SK-N-SH (cell line): ENCODE data around the gene NEDD8.
"Not testable (repeated sequence)": the region's sequence is repeated elsewhere in the genome, so short reads cannot be mapped to it uniquely, and the experiment has no call there.

Experiments used
- EP300 ChIP-seq, 2 experiments: IDR thresholded peaks; 2 replicates each; pipeline versions ENCODE4 v1.4.0 to v1.6.1; 2012; ENCODE audit warnings: borderline replicate concordance in 1 of 2, low read depth in 1 of 2, low read length in 1 of 2
- GATA2 ChIP-seq: sonication (generic); formaldehyde crosslinking; IDR thresholded peaks from 2 replicates; pipeline ENCODE4 v1.5.0; 2020; ENCODE audit warnings: mild to moderate bottlenecking, missing genetic modification reagents
- JUND ChIP-seq: IDR thresholded peaks from 2 replicates; pipeline ENCODE4 v1.4.0; 2012
- MXI1 ChIP-seq: IDR thresholded peaks from 2 replicates; pipeline ENCODE4 v1.6.1; 2012; ENCODE audit warnings: mild to moderate bottlenecking, low read depth, low read length, improper control_type of control experiment
- NRF1 ChIP-seq: IDR thresholded peaks from 2 replicates; pipeline ENCODE4 v1.6.1; 2012; ENCODE audit warnings: low read depth, mild to moderate bottlenecking, low read length
- RFX5 ChIP-seq: IDR thresholded peaks from 2 replicates; pipeline ENCODE4 v1.6.1; 2012; ENCODE audit warnings: mild to moderate bottlenecking, improper control_type of control experiment, low read length
- SIN3A ChIP-seq: IDR thresholded peaks from 2 replicates; pipeline ENCODE4 v1.6.1; 2012; ENCODE audit warnings: low read depth, mild to moderate bottlenecking, low read length, moderate library complexity, borderline replicate concordance
- TAF1 ChIP-seq: IDR thresholded peaks from 2 replicates; pipeline ENCODE4 v1.6.1; 2012; ENCODE audit warnings: low read depth, mild to moderate bottlenecking, low read length, moderate library complexity, borderline replicate concordance
- YY1 ChIP-seq: IDR thresholded peaks from 2 replicates; pipeline ENCODE4 v1.4.0; 2012; ENCODE audit warnings: low read depth, mild to moderate bottlenecking
- TF ChIP-seq, protein P1 (sequence below): fragments of 200-600 bp; sonication (generic); IDR thresholded peaks from 2 replicates; pipeline ENCODE4 v1.6.1; 2017; ENCODE audit warnings: antibody characterized with exemption, mild to moderate bottlenecking, moderate library complexity
- TF ChIP-seq, protein P2 (sequence below): IDR thresholded peaks from 2 replicates; pipeline ENCODE4 v1.4.0; 2012; ENCODE audit warnings: low read depth
- TF ChIP-seq, protein P3 (sequence below): IDR thresholded peaks from 2 replicates; pipeline ENCODE4 v1.6.1; 2012; ENCODE audit warnings: mild to moderate bottlenecking, low read depth, low read length, moderate library complexity

DNA sequence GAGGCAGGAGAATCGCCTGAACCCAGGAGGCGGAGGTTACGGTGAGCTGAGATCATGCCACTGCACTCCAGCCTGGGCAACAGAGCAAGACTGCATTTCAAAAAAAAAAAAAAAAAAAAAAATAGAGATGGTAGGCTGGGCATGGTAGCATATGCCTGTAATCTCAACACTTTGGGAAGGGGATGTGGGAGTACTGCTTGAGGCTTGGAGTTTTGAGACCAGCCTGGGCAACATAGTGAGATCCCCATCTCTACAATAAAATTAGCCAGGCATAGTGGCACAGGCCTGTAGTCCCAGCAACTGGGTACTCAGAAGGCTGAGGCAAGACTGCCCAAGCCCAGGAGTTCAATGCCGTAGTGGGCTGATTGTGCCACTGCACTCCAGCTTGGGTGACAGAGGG, 9.2 kb downstream of the NEDD8 start:
- TF ChIP-seq, protein P1, sequence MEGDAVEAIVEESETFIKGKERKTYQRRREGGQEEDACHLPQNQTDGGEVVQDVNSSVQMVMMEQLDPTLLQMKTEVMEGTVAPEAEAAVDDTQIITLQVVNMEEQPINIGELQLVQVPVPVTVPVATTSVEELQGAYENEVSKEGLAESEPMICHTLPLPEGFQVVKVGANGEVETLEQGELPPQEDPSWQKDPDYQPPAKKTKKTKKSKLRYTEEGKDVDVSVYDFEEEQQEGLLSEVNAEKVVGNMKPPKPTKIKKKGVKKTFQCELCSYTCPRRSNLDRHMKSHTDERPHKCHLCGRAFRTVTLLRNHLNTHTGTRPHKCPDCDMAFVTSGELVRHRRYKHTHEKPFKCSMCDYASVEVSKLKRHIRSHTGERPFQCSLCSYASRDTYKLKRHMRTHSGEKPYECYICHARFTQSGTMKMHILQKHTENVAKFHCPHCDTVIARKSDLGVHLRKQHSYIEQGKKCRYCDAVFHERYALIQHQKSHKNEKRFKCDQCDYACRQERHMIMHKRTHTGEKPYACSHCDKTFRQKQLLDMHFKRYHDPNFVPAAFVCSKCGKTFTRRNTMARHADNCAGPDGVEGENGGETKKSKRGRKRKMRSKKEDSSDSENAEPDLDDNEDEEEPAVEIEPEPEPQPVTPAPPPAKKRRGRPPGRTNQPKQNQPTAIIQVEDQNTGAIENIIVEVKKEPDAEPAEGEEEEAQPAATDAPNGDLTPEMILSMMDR: not testable (repeated sequence)
- TF ChIP-seq, protein P2, sequence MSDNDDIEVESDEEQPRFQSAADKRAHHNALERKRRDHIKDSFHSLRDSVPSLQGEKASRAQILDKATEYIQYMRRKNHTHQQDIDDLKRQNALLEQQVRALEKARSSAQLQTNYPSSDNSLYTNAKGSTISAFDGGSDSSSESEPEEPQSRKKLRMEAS: not testable (repeated sequence)
- TF ChIP-seq YY1; TAF1; MXI1; JUND; GATA2; RFX5; SIN3A; NRF1; EP300 (IDR thresholded peaks at IDR 0.05; ENCODE audit: borderline replicate concordance in 1 of 2, low read depth in 1 of 2, low read length in 1 of 2): not testable (repeated sequence)
- TF ChIP-seq, protein P3, sequence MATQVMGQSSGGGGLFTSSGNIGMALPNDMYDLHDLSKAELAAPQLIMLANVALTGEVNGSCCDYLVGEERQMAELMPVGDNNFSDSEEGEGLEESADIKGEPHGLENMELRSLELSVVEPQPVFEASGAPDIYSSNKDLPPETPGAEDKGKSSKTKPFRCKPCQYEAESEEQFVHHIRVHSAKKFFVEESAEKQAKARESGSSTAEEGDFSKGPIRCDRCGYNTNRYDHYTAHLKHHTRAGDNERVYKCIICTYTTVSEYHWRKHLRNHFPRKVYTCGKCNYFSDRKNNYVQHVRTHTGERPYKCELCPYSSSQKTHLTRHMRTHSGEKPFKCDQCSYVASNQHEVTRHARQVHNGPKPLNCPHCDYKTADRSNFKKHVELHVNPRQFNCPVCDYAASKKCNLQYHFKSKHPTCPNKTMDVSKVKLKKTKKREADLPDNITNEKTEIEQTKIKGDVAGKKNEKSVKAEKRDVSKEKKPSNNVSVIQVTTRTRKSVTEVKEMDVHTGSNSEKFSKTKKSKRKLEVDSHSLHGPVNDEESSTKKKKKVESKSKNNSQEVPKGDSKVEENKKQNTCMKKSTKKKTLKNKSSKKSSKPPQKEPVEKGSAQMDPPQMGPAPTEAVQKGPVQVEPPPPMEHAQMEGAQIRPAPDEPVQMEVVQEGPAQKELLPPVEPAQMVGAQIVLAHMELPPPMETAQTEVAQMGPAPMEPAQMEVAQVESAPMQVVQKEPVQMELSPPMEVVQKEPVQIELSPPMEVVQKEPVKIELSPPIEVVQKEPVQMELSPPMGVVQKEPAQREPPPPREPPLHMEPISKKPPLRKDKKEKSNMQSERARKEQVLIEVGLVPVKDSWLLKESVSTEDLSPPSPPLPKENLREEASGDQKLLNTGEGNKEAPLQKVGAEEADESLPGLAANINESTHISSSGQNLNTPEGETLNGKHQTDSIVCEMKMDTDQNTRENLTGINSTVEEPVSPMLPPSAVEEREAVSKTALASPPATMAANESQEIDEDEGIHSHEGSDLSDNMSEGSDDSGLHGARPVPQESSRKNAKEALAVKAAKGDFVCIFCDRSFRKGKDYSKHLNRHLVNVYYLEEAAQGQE: not testable (repeated sequence)
